Measurements from ENCODE around the gene COIL. TPM values are rescaled to one million over a fixed set of nuclear protein-coding genes. Genes with fewer than 3 reads are reported as not detected.

The COIL gene
- total RNA-seq, 1 experiment from 2014 or later = 22.9 TPM

DNA sequence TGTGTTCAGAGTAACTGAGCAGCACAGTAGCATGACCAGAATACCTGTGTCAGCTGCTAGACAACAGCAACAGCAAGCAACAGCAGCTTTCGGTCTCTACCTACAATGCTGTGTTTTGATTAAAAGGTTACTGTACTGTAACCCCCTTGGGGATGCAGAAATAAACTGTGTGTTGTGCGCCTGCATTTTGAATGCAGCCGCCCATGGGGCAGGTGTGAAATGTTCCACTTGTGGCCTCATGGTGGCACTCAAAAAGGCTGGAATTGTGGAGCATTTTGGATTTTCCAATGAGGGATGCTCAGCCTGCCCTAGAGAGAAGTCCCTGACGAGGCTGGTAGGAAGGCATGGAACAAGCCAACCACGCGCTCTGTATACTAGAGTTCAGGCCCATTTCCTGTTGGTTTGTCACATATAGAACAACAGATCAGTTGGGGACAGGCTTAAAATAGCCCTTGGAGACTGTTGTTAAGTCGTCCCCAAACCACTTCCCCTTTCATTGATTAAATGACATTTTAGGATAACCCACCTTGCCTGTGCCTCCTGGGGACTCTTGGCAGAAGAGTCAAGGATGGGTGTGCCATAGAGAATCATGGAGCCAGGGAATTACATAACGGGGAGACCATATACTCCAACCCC, 44.2 kb upstream of the COIL start:
- Histone ChIP-seq H3K36me3 (ENCODE audit: low read depth, low read length) (no peaks in the 10 kb centered on the region), H3F3A (ENCODE audit: low read length, unreplicated experiment) (no peaks in the 10 kb centered on the region), H3K79me2 (ENCODE audit: low read length) (no peaks in the 10 kb centered on the region), H3K9ac (ENCODE audit: low read length) (no peak overlapping the region), H3K4me1 (ENCODE audit: insufficient read depth, low read length) (no peaks in the 10 kb centered on the region), H4K20me1 (ENCODE audit: low read length) (no peaks in the 10 kb centered on the region), H3K4me3 (ENCODE audit: low read length) (no peak overlapping the region), H3K27ac (ENCODE audit: low read length) (no peak overlapping the region), H3K9me2 (replicated peaks; ENCODE audit: low read length) (no peaks in the 10 kb centered on the region), H3K4me2 (ENCODE audit: low read length) (no peak overlapping the region), H3K9me3 (ENCODE audit: low read length) (no peaks in the 10 kb centered on the region), H3K27me3 (ENCODE audit: low read length) (no peaks in the 10 kb centered on the region), H2AFZ (ENCODE audit: low read length) (no peak overlapping the region)
- TF ChIP-seq, protein P1, sequence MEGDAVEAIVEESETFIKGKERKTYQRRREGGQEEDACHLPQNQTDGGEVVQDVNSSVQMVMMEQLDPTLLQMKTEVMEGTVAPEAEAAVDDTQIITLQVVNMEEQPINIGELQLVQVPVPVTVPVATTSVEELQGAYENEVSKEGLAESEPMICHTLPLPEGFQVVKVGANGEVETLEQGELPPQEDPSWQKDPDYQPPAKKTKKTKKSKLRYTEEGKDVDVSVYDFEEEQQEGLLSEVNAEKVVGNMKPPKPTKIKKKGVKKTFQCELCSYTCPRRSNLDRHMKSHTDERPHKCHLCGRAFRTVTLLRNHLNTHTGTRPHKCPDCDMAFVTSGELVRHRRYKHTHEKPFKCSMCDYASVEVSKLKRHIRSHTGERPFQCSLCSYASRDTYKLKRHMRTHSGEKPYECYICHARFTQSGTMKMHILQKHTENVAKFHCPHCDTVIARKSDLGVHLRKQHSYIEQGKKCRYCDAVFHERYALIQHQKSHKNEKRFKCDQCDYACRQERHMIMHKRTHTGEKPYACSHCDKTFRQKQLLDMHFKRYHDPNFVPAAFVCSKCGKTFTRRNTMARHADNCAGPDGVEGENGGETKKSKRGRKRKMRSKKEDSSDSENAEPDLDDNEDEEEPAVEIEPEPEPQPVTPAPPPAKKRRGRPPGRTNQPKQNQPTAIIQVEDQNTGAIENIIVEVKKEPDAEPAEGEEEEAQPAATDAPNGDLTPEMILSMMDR (conservative IDR thresholded peaks at IDR 0.05; ENCODE audit: low read depth, low read length) = peak; percentile 75
- no peak for TF ChIP-seq EZH2phosphoT487 (IDR thresholded peaks at IDR 0.05; ENCODE audit: borderline replicate concordance, low read length)
- ATAC-seq (peak; percentile 57), DNase-seq (peak; percentile 51)
- ChIA-PET CTCF (no interaction called here), POLR2A (ENCODE audit: unreplicated experiment) (no interaction called here)
- no TSS peak for BruUV-seq (replicated peaks)
- intact Hi-C loops (cut with micrococcal nuclease) = loop anchor here (1.0 to 5.0 kb wide), 2 partner anchors 49 to 102 kb away; no protein-coding TSS in a partner anchor

DNA sequence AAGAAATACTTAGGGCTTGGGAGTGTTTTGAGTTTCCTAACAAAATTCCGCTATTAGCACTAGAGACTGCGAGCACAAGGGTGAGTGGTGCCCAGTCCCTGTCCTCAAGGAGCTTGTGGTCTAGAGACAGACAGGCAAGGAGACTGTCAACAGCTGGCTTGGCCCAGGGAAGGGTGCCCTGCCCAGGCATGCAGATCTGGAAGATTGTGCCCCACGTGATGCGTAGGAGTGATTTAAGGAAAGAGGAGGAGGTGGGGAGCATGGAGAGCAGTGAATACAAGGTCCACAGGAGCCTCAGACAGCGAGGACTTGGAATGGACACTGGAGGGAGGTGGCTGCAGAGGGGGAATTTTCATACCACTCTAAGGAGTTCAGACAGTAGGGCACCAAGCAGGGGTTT, 42.1 kb upstream of the COIL start:
- no TSS peak for BruUV-seq (replicated peaks)
- intact Hi-C loops (cut with micrococcal nuclease) = no loop called here
- Histone ChIP-seq H3K27ac (ENCODE audit: low read length) (no peak overlapping the region), H3K4me3 (ENCODE audit: low read length) (no peak overlapping the region), H3K36me3 (ENCODE audit: low read depth, low read length) (no peaks in the 10 kb centered on the region), H3K79me2 (ENCODE audit: low read length) (no peaks in the 10 kb centered on the region), H3K9me3 (ENCODE audit: low read length) (no peaks in the 10 kb centered on the region), H3K9me2 (replicated peaks; ENCODE audit: low read length) (no peaks in the 10 kb centered on the region), H3K27me3 (ENCODE audit: low read length) (no peaks in the 10 kb centered on the region), H2AFZ (ENCODE audit: low read length) (no peak overlapping the region), H3K4me2 (ENCODE audit: low read length) (no peak overlapping the region), H4K20me1 (ENCODE audit: low read length) (no peaks in the 10 kb centered on the region), H3K4me1 (ENCODE audit: insufficient read depth, low read length) (no peaks in the 10 kb centered on the region), H3F3A (ENCODE audit: low read length, unreplicated experiment) (no peaks in the 10 kb centered on the region), H3K9ac (ENCODE audit: low read length) (no peak overlapping the region)
- ChIA-PET POLR2A (ENCODE audit: unreplicated experiment) (no interaction called here), CTCF (no interaction called here)
- no peak for DNase-seq
- no peak for ATAC-seq
- TF ChIP-seq, protein P1 (conservative IDR thresholded peaks at IDR 0.05; ENCODE audit: low read depth, low read length) = no peak
- TF ChIP-seq EZH2phosphoT487 (IDR thresholded peaks at IDR 0.05; ENCODE audit: borderline replicate concordance, low read length) (no peak), EZH2 (IDR thresholded peaks at IDR 0.05; ENCODE audit: low read length, unreplicated experiment) (no peak)

DNA sequence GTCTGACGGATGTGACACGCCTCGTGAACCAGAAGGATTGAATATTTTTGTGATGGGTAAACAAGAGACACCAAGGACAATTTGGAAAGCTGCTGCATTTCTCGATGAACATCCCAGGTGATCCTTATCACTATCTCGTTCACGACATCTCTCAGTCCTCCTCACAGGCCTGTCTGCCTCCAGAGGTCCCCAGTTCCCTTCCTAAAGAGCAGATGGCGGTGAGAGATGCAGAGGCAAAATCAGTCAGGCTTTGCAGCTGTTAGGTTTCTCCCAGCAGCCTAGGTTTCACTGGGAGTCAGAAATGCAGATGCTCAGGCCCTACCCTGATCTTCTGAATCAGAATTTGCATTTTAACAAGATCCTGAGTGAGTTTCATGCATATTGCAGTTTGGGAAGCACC, 40.7 kb upstream of the COIL start:
- no peaks in the 10 kb centered on the region for H3K4me1 ChIP-seq (ENCODE audit: insufficient read depth, low read length)
- POLR2A ChIA-PET (ENCODE audit: unreplicated experiment) = interaction anchor here (0.7 kb wide), 1 partner anchor 407 kb away, joined by 3 read pairs; no protein-coding TSS in a partner anchor
- no peak overlapping the region for H2AFZ ChIP-seq (ENCODE audit: low read length)
- no peaks in the 10 kb centered on the region for H3F3A ChIP-seq (ENCODE audit: low read length, unreplicated experiment)
- no peaks in the 10 kb centered on the region for H3K9me2 ChIP-seq (replicated peaks; ENCODE audit: low read length)
- H3K79me2 ChIP-seq (ENCODE audit: low read length) = no peaks in the 10 kb centered on the region
- no peak overlapping the region for H3K9ac ChIP-seq (ENCODE audit: low read length)
- no peak for ATAC-seq
- H3K9me3 ChIP-seq (ENCODE audit: low read length) = no peaks in the 10 kb centered on the region
- BruUV-seq (replicated peaks) = no TSS peak
- H3K27ac ChIP-seq (ENCODE audit: low read length) = no peak overlapping the region
- H3K4me2 ChIP-seq (ENCODE audit: low read length) = no peak overlapping the region
- TF ChIP-seq, protein P1 (conservative IDR thresholded peaks at IDR 0.05; ENCODE audit: low read depth, low read length) = 0 out of 2 replicates have a peak, but pooled peaks have one; percentile 17
- no peak for TF ChIP-seq EZH2 (IDR thresholded peaks at IDR 0.05; ENCODE audit: low read length, unreplicated experiment)
- no peaks in the 10 kb centered on the region for H4K20me1 ChIP-seq (ENCODE audit: low read length)
- intact Hi-C loops (cut with micrococcal nuclease) = no loop called here
- H3K27me3 ChIP-seq (ENCODE audit: low read length) = no peaks in the 10 kb centered on the region
- H3K4me3 ChIP-seq (ENCODE audit: low read length) = no peak overlapping the region
- H3K36me3 ChIP-seq (ENCODE audit: low read depth, low read length) = no peaks in the 10 kb centered on the region
- no peak for DNase-seq
- CTCF ChIA-PET = no interaction called here

Data from PC-3 (cell line).